BE2C (cell line): ENCODE results near the gene BMP6.

Source experiments
- DNase-seq: peaks from one replicate; pipeline ENCODE4 v3.0.0-alpha.2; 2020
- H3K27me3 ChIP-seq: fragments of 250-450 bp; sonication (Bioruptor Pico); 2 replicates; pipeline ENCODE4 v1.5.1; 2020; ENCODE audit warnings: mild to moderate bottlenecking
- H3K36me3 ChIP-seq: fragments of 250-450 bp; sonication (Bioruptor Pico); 2 replicates; pipeline ENCODE4 v1.5.1; 2020; ENCODE audit warnings: mild to moderate bottlenecking
- H3K4me1 ChIP-seq: fragments of 250-450 bp; sonication (Bioruptor Pico); 2 replicates; pipeline ENCODE4 v1.5.1; 2020
- H3K4me3 ChIP-seq: 2 replicates; pipeline ENCODE4 v1.5.1; 2011; ENCODE audit warnings: low read depth, low read length
- H3K9me3 ChIP-seq: fragments of 250-450 bp; sonication (Bioruptor Pico); 2 replicates; pipeline ENCODE4 v1.5.1; 2020
- TF ChIP-seq, protein P1 (sequence below): IDR thresholded peaks from 2 replicates; pipeline ENCODE4 v1.5.1; 2012; ENCODE audit warnings: mild to moderate bottlenecking, low read depth, low read length

Gene BMP6

DNA sequence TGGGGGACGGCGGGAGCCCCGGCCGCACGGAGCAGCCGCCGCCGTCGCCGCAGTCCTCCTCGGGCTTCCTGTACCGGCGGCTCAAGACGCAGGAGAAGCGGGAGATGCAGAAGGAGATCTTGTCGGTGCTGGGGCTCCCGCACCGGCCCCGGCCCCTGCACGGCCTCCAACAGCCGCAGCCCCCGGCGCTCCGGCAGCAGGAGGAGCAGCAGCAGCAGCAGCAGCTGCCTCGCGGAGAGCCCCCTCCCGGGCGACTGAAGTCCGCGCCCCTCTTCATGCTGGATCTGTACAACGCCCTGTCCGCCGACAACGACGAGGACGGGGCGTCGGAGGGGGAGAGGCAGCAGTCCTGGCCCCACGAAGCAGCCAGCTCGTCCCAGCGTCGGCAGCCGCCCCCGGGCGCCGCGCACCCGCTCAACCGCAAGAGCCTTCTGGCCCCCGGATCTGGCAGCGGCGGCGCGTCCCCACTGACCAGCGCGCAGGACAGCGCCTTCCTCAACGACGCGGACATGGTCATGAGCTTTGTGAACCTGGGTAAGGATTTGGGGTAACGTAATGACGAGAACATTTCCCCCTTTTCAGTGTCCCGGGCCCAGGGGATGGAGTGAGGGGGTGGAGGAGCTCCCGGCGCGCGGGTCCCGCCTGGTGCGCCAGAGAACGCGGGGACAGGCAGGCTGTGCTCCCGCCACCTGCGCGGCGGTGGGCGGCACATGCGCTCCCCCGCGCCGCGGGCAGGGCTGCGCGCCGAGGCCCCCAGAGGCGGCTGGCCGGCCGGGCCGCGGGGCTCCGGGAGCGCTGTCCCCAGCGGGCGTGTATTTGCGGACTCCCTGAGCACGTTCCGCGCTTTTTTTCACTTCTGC, 1.4 kb downstream of the BMP6 start:
- Histone ChIP-seq H3K9me3 (no peaks in the 10 kb centered on the region), H3K27me3 (peaks cover 92% of the 10 kb centered on the region), H3K4me1 (peaks cover 2% of the 10 kb centered on the region; the same call in 1 of the 2 replicates), H3K36me3 (no peaks in the 10 kb centered on the region), H3K4me3 (no peak overlapping the region)
- TF ChIP-seq, protein P1, sequence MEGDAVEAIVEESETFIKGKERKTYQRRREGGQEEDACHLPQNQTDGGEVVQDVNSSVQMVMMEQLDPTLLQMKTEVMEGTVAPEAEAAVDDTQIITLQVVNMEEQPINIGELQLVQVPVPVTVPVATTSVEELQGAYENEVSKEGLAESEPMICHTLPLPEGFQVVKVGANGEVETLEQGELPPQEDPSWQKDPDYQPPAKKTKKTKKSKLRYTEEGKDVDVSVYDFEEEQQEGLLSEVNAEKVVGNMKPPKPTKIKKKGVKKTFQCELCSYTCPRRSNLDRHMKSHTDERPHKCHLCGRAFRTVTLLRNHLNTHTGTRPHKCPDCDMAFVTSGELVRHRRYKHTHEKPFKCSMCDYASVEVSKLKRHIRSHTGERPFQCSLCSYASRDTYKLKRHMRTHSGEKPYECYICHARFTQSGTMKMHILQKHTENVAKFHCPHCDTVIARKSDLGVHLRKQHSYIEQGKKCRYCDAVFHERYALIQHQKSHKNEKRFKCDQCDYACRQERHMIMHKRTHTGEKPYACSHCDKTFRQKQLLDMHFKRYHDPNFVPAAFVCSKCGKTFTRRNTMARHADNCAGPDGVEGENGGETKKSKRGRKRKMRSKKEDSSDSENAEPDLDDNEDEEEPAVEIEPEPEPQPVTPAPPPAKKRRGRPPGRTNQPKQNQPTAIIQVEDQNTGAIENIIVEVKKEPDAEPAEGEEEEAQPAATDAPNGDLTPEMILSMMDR, result no peak
- peak; percentile 11 for DNase-seq

DNA sequence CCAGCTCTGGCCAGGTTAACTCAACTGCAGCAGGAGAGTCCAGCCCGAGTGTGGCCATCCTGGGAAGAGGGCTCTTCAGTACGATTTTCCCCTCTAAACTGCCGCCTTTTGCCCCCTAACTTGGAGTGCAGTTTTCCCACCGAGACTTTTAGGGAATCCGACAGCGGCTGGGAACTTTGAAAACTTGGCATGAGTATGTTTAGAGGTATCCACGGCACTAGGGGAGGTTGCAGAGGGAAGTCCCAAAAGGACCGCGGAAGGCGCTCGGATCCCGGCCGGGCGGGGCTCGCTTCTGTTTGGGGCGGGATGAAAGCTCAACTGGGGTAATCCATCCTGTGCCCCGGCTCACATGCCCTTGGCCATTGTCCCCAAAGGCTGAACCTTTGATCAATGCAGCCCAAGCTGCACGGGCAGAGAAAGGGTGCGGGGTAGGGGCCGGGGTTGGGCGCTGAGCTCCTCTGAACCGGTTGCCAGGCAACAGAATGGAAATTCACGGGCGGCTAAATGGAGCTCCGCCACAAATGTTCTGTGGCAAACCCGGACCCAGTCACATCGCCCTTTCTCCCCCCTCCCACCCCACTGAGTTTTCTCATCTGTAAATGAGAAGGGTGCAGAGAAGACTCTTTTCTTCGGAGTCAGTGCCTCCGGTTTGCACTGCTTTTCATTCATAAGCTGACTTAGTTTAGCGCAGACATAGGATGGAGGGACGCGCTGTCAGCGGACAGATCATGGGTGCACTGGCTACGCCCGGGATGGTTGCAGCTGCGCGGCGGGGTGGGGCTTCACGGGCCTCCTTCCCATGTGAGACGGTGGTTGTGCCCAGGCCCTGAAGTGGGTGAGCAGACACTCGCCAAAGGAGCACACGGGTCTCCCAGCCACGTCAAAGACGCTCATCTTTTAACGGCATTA, 2.3 kb downstream of the BMP6 start:
- DNase-seq, result peak; percentile 18
- Histone ChIP-seq H3K4me3 (0 out of 2 replicates have a peak overlapping the region, but pooled peaks have one; percentile 14), H3K4me1 (peaks cover 2% of the 10 kb centered on the region; the same call in 1 of the 2 replicates), H3K36me3 (no peaks in the 10 kb centered on the region), H3K27me3 (peaks cover 100% of the 10 kb centered on the region), H3K9me3 (no peaks in the 10 kb centered on the region)
- TF ChIP-seq, protein P1, result no peak

DNA sequence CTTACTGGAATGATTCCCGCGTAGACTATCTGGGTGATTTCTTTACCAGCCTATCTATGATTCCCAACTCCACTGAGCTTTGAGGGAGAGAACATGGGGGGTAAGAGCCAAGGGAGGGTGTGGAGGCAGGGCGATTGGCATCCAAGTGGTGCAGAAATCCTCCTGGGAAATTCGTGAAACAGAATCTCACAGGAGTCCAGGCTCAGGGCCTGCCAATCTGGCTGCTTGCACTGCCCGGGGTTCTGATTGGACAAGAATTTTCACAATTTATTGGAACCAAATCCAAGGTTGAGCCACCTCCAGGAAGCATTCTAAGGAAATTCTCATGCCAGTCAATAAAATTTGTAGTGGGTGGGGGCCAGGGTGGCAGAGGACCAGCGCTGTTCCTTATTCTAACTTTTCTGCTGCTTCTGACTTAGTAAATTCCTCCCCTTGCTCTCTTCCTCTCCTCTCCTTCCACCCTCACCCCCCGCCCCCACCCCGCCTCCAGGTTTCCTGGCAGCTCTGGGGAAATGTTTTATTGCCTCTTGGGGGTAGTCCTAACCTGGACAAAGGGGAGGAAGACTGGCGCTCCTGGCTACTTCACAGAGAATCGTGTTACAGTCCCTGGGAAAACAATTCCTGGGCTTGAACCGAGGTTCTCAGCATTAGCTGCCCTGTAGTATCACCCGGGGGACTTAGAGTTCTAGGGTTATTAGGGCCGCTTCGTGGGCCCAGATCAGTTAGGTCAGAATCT, 3.1 kb downstream of the BMP6 start:
- DNase-seq, result no peak
- no peaks in the 10 kb centered on the region for H3K36me3 ChIP-seq
- TF ChIP-seq, protein P1, result no peak
- peaks cover 100% of the 10 kb centered on the region for H3K27me3 ChIP-seq
- H3K4me1 ChIP-seq, result peaks cover 2% of the 10 kb centered on the region; the same call in 1 of the 2 replicates
- no peaks in the 10 kb centered on the region for H3K9me3 ChIP-seq
- no peak overlapping the region for H3K4me3 ChIP-seq

DNA sequence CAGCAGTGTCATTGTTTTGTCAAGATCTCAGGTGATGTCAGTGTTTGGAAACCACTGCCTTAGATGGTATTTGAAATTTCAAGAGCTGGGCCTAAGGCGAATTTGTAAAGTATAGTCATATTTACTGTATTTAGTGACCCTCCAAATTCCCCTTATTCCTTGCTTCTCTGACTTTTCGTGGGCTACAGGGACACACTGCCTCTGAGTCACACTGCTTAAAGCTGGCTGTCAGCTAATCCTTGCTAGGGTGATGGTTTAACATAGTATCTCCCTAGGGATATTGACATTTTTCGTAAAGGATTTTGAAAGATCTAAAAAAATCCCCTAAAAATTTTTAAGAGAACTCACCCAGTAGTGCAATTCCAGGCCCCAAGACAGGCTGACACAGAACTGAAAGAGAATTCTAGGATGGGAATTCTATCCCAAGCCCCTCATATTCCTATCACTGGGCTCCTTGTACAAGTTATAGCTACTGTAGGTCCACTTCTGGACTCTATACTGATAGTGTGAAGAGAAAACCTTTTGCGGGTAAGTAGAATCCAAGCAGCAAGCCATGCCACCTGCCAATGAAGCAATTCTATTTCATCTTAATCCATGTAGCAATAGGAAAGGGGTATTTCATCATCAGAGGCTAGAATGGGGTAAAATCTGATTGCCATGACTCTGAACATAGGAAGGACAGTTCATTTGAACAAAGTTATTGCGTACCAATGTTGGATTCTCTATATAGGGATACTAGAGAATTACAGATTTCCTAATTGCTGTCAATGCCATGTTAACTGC, 4.3 kb downstream of the BMP6 start:
- Histone ChIP-seq H3K9me3 (no peaks in the 10 kb centered on the region), H3K4me3 (no peak overlapping the region), H3K36me3 (no peaks in the 10 kb centered on the region), H3K4me1 (peaks cover 2% of the 10 kb centered on the region; the same call in 1 of the 2 replicates), H3K27me3 (peaks cover 100% of the 10 kb centered on the region)
- no peak for DNase-seq
- TF ChIP-seq, protein P1, result no peak

DNA sequence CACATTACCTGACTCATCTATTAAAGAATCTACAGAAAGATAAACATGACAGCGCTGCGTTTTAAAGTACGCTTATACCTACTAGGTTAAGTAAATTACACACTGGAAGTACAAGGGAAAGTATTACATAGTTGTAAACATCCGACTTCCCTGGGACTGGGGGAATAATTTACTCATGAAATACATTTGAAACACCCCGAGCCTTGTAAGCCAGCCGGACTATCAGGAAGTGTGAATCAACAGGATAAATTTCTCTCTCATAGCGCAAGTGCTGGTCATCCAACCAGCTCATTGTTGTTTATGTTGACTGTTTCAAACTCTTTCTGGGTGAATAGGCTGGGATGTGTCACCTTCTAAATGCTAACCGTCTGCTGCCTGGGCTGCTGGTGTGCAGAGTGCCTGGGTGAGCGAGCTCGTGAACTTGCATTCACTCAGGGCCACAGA, 4.9 kb downstream of the BMP6 start:
- TF ChIP-seq, protein P1, result no peak
- DNase-seq, result no peak
- Histone ChIP-seq H3K27me3 (peaks cover 100% of the 10 kb centered on the region), H3K36me3 (no peaks in the 10 kb centered on the region), H3K4me1 (peaks cover 2% of the 10 kb centered on the region; the same call in 1 of the 2 replicates), H3K4me3 (no peak overlapping the region), H3K9me3 (no peaks in the 10 kb centered on the region)
